BLaER1 treated with 17β-estradiol and CSF1 and Interleukin-3, amounts not matched to agents 10 nM and 100 nM (cell line): ENCODE data around the gene BLMH.

ENCODE experiments used
- H3K27ac ChIP-seq, 11 experiments: shearing (Covaris generic); formaldehyde crosslinking; 2 replicates each; pipeline ENCODE4 v1.8.1; 2022
- H3K27me3 ChIP-seq, 11 experiments: shearing (Covaris generic); formaldehyde crosslinking; 2 replicates each; pipeline ENCODE4 v1.8.1; 2022
- H3K36me3 ChIP-seq, 11 experiments: shearing (Covaris generic); formaldehyde crosslinking; 2 replicates each; pipeline ENCODE4 v1.8.1; 2022
- H3K4me1 ChIP-seq, 10 experiments: shearing (Covaris generic); formaldehyde crosslinking; 2 replicates each; pipeline ENCODE4 v1.8.1; 2022
- H3K4me2 ChIP-seq, 11 experiments: shearing (Covaris generic); formaldehyde crosslinking; 2 replicates each; pipeline ENCODE4 v1.8.1; 2022
- H3K4me3 ChIP-seq, 10 experiments: shearing (Covaris generic); formaldehyde crosslinking; 2 replicates each; pipeline ENCODE4 v1.8.1; 2022
- H3K9ac ChIP-seq, 11 experiments: shearing (Covaris generic); formaldehyde crosslinking; 2 replicates each; pipeline ENCODE4 v1.8.1; 2022
- H3K9me3 ChIP-seq, 11 experiments: shearing (Covaris generic); formaldehyde crosslinking; replicated peaks in 1 of 11; 2 replicates each; pipeline ENCODE4 v1.8.1; 2022
- H4K20me1 ChIP-seq, 11 experiments: shearing (Covaris generic); formaldehyde crosslinking; 2 replicates each; pipeline ENCODE4 v1.8.1; 2022
- Cebpa-rat ChIP-seq, 11 experiments: shearing (Covaris generic); IDR thresholded peaks; 2 replicates each; pipeline ENCODE4 v1.8.1; 2022

BLMH gene

DNA sequence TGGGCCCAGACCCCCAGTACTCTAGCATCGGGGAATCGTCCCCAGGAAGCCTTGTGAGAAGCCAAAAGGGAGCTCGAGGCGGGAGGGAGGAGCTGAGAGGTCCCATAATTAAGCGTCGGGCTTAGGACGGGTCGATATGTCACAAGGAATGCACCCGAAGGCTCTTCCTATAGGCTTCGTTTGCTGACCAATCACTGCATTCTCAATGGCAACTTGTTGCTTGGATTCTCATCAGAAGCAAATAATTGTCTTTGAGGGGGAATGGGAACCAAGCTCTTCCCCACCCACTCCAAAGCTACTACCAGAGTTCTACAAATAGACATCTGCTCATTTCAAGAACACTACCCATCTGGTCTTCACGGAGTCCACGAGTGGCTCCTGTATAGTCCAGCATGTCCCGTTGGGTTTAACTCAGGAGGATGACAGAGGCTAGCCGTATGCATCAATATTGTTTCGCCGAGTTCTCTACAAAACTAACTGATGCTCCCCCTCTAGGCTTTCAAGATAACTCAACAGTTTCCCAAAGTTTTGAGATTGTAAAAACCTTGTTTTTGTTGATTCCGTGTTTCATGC, 628 bp upstream of the BLMH start:
- Histone ChIP-seq H3K4me3 (peak overlapping the region; percentile 87 to 99 (median 92)), H3K9me3 (peaks cover 0 to 9% (median 6%) of the 10 kb centered on the region in 11 experiments; a peak in 13 of 22 replicates), H3K27ac (peak overlapping the region; percentile 71 to 90 (median 85)), H3K4me1 (peaks cover 11 to 20% (median 13%) of the 10 kb centered on the region in 10 experiments), H3K9ac (peak overlapping the region; percentile 87 to 94 (median 90)), H3K4me2 (peak overlapping the region; percentile 78 to 98 (median 94)), H4K20me1 (peaks cover 0 to 25% (median 4%) of the 10 kb centered on the region in 11 experiments; a peak in 8 of 22 replicates), H3K36me3 (peaks cover 10 to 33% (median 23%) of the 10 kb centered on the region in 11 experiments), H3K27me3 (no peaks in the 10 kb centered on the region)
- TF ChIP-seq Cebpa-rat (IDR thresholded peaks at IDR 0.05): no peak

DNA sequence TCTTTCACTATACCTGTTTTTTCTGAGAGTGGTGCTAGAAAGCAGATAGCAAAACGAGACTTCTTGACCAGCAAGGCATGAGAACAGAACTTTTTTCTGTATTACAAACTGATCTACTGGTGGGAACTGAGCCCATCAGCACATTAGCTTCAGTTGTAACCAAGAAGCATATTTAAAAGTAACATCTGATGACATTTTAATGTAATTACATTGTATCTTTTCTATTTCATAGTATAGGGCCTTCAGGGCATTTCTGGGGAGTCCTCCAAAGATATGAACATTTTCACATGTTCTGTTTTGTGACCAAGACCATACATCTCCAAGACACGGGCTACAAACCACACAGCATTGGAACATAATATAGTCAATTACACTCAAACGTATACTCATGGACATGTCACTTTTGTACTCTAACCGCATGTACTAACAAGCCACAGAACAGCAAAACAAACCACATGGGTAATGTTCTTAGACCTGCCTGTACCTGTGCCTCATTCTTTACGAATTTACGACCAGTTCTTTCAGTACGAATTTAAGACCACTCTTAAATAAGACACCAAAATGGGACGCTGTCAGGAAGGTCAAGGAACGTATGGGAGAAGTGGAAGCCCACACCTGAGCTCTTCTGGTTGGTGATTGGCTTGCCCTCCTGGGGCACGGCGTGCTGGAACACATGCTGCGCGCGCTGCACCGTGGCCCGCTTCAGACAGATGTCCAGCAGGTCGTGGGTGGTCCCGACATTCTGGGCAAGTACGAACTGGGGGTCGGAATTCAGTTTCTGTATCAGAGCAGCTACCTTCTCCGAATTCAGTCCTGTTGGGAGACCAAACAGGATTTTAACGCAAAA, 825 bp downstream of the BLMH start:
- no peaks in the 10 kb centered on the region for H3K27me3 ChIP-seq
- no peak for TF ChIP-seq Cebpa-rat (IDR thresholded peaks at IDR 0.05)
- H4K20me1 ChIP-seq: peaks cover 0 to 25% (median 4%) of the 10 kb centered on the region in 11 experiments; a peak in 8 of 22 replicates
- H3K27ac ChIP-seq: peak overlapping the region; percentile 71 to 90 (median 85); a peak in 21 of 22 replicates
- H3K4me2 ChIP-seq: peak overlapping the region; percentile 78 to 98 (median 94)
- peak overlapping the region; percentile 87 to 94 (median 90) for H3K9ac ChIP-seq
- peaks cover 25 to 47% (median 38%) of the 10 kb centered on the region in 11 experiments for H3K36me3 ChIP-seq
- no peaks in the 10 kb centered on the region for H3K9me3 ChIP-seq
- H3K4me1 ChIP-seq: peaks cover 11 to 20% (median 13%) of the 10 kb centered on the region in 10 experiments
- H3K4me3 ChIP-seq: peak overlapping the region; percentile 87 to 99 (median 92)

GRCh38 chr17:30290077-30290476, 1.7 kb downstream of the BLMH start:
- Histone ChIP-seq H3K4me2 (peak overlapping the region; percentile 78 to 98 (median 94); a peak in 21 of 22 replicates), H4K20me1 (peaks cover 0 to 25% (median 4%) of the 10 kb centered on the region in 11 experiments; a peak in 8 of 22 replicates), H3K9ac (peak overlapping the region in 8 of 11 experiments; percentile 87 to 93 (median 90); a peak in 11 of 22 replicates), H3K4me3 (peak overlapping the region in 7 of 10 experiments; percentile 88 to 99 (median 94); a peak in 7 of 20 replicates), H3K36me3 (peaks cover 33 to 55% (median 46%) of the 10 kb centered on the region in 11 experiments), H3K27ac (no peak overlapping the region), H3K9me3 (no peaks in the 10 kb centered on the region), H3K4me1 (peaks cover 11 to 20% (median 13%) of the 10 kb centered on the region in 10 experiments), H3K27me3 (no peaks in the 10 kb centered on the region)
- no peak for TF ChIP-seq Cebpa-rat (IDR thresholded peaks at IDR 0.05)

GRCh38 chr17:30279156-30279555, 12.6 kb downstream of the BLMH start:
- Histone ChIP-seq H3K27me3 (no peaks in the 10 kb centered on the region), H3K9ac (no peak overlapping the region), H3K4me2 (no peak overlapping the region), H3K27ac (no peak overlapping the region), H3K9me3 (no peaks in the 10 kb centered on the region), H3K4me1 (no peaks in the 10 kb centered on the region), H3K4me3 (no peak overlapping the region), H3K36me3 (peaks cover 79 to 100% (median 93%) of the 10 kb centered on the region in 11 experiments), H4K20me1 (peaks cover 0 to 26% (median 0%) of the 10 kb centered on the region in 11 experiments; a peak in 5 of 22 replicates)
- TF ChIP-seq Cebpa-rat (IDR thresholded peaks at IDR 0.05): no peak

DNA sequence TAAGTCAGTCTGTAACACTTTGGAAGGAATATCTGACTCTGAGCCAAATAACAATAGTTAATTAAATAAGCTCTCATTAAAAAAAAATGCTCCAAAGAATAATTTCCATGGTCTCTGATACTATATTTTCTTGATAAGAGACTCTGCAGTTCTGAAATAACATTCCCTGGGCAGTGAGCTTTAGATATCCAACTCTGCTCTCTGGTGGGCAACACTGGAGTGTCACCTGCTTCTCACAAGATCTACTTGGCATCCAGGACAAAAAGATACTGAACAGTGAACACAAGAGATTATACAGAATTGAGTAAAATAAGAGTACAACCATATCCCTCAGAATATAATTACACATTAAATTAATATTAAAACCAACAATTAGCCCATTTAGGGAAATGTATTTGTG, 13.7 kb downstream of the BLMH start:
- no peaks in the 10 kb centered on the region for H3K4me1 ChIP-seq
- peaks cover 79 to 100% (median 93%) of the 10 kb centered on the region in 11 experiments for H3K36me3 ChIP-seq
- no peak for TF ChIP-seq Cebpa-rat (IDR thresholded peaks at IDR 0.05)
- H4K20me1 ChIP-seq: peaks cover 0 to 26% (median 0%) of the 10 kb centered on the region in 11 experiments; a peak in 5 of 22 replicates
- no peaks in the 10 kb centered on the region for H3K27me3 ChIP-seq
- no peaks in the 10 kb centered on the region for H3K9me3 ChIP-seq
- H3K9ac ChIP-seq: no peak overlapping the region
- no peak overlapping the region for H3K27ac ChIP-seq
- no peak overlapping the region for H3K4me2 ChIP-seq
- no peak overlapping the region for H3K4me3 ChIP-seq

- no peak overlapping the region for H3K4me2 ChIP-seq
- H3K4me1 ChIP-seq: no peaks in the 10 kb centered on the region
- no peak overlapping the region for H3K4me3 ChIP-seq
- no peak for TF ChIP-seq Cebpa-rat (IDR thresholded peaks at IDR 0.05)
- peaks cover 80 to 100% (median 93%) of the 10 kb centered on the region in 11 experiments for H3K36me3 ChIP-seq
- H3K9ac ChIP-seq: no peak overlapping the region
- peaks cover 0 to 16% (median 0%) of the 10 kb centered on the region in 11 experiments; a peak in 5 of 22 replicates for H4K20me1 ChIP-seq
- no peak overlapping the region for H3K27ac ChIP-seq
- H3K27me3 ChIP-seq: no peaks in the 10 kb centered on the region
- no peaks in the 10 kb centered on the region for H3K9me3 ChIP-seq
Measured at GRCh38 chr17:30275911-30276310, 15.8 kb downstream of the BLMH start.

DNA sequence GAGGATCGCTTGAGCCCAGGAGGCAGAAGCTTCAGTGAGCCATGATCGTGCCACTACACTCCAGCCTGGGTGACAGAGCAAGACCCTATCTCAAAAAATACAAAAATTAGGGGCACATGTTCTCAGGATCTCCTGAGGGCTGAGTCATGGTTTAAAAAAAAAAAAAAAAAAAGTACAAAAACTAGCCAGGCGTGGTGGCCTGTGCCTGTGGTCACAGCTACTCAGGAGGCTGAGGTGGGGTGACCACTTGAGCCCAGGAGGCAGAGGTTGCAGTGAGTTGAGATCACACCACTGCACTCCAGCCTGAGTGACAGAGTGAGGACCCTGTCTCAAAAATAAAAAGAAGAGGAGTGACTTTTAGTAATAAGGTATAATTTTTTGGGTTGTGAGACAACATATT, 16.9 kb downstream of the BLMH start:
- no peaks in the 10 kb centered on the region for H3K4me1 ChIP-seq
- H3K4me2 ChIP-seq: no peak overlapping the region
- H4K20me1 ChIP-seq: peaks cover 0 to 16% (median 0%) of the 10 kb centered on the region in 11 experiments; a peak in 5 of 22 replicates
- no peaks in the 10 kb centered on the region for H3K9me3 ChIP-seq
- TF ChIP-seq Cebpa-rat (IDR thresholded peaks at IDR 0.05): no peak
- H3K9ac ChIP-seq: no peak overlapping the region
- no peaks in the 10 kb centered on the region for H3K27me3 ChIP-seq
- H3K4me3 ChIP-seq: no peak overlapping the region
- H3K36me3 ChIP-seq: peaks cover 81 to 100% (median 93%) of the 10 kb centered on the region in 11 experiments
- no peak overlapping the region for H3K27ac ChIP-seq

- TF ChIP-seq Cebpa-rat (IDR thresholded peaks at IDR 0.05): no peak
- Histone ChIP-seq H3K27me3 (no peaks in the 10 kb centered on the region), H3K27ac (no peak overlapping the region), H3K9ac (no peak overlapping the region), H4K20me1 (peaks cover 0 to 3% (median 0%) of the 10 kb centered on the region in 11 experiments; a peak in 3 of 22 replicates), H3K4me2 (no peak overlapping the region), H3K9me3 (no peaks in the 10 kb centered on the region), H3K4me3 (no peak overlapping the region), H3K36me3 (peaks cover 71 to 100% (median 93%) of the 10 kb centered on the region in 11 experiments), H3K4me1 (no peaks in the 10 kb centered on the region)
Measured at GRCh38 chr17:30273373-30273772, 18.4 kb downstream of the BLMH start.

GRCh38 chr17:30271102-30271501, 20.6 kb downstream of the BLMH start:
- Histone ChIP-seq H3K27me3 (no peaks in the 10 kb centered on the region), H3K27ac (no peak overlapping the region), H3K9me3 (no peaks in the 10 kb centered on the region), H3K4me2 (no peak overlapping the region), H3K36me3 (peaks cover 80 to 100% (median 99%) of the 10 kb centered on the region in 11 experiments), H3K9ac (no peak overlapping the region), H3K4me3 (no peak overlapping the region), H3K4me1 (no peaks in the 10 kb centered on the region), H4K20me1 (0 out of 22 replicates have a peak, but pooled peaks cover 0 to 3% (median 0%) of the 10 kb centered on the region in 11 experiments)
- no peak for TF ChIP-seq Cebpa-rat (IDR thresholded peaks at IDR 0.05)
